ENCODE results near the gene LCK. TPM values are rescaled to one million over a fixed set of nuclear protein-coding genes. Genes with fewer than 3 reads are reported as not detected.

Gene LCK
- total RNA-seq, 4 donors from 2014 or later, result 1.1 to 6.9 (median 2.0) TPM

DNA sequence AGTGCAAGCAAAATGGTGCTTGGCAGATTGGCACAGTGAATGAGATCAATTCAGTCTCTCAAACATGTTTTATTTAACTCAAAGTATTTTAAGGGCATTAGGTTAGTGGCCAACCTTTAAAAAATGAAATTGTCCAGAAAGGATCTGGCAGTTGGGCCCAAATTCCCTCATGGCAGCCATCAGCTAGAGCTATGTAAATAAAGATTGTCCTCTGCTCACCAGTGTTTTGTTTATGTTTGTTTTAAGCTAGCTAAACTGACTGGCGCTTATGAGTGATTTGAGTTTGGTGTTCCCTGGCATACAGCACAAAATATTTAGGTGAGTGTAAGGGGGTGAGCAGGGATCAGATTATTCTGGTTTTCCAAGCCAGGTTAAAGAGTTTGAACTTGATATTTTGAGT is 58.9 kb downstream of the LCK start:
- 76 to 89% methylated on average over 1 of the region's 1 CpG for WGBS, 2 donors
- Histone ChIP-seq H3K36me3 (peaks cover 0 to 14% (median 0%) of the 10 kb centered on the region in 3 donors), H3K27ac (no peak overlapping the region), H3K27me3 (no peaks in the 10 kb centered on the region), H3K4me3 (no peak overlapping the region), H3K9me3 (peaks cover 0 to 10% (median under 1%) of the 10 kb centered on the region in 4 donors), H3K4me1 (peaks cover 0 to 16% (median 3%) of the 10 kb centered on the region in 4 donors)
- TF ChIP-seq, protein P1, sequence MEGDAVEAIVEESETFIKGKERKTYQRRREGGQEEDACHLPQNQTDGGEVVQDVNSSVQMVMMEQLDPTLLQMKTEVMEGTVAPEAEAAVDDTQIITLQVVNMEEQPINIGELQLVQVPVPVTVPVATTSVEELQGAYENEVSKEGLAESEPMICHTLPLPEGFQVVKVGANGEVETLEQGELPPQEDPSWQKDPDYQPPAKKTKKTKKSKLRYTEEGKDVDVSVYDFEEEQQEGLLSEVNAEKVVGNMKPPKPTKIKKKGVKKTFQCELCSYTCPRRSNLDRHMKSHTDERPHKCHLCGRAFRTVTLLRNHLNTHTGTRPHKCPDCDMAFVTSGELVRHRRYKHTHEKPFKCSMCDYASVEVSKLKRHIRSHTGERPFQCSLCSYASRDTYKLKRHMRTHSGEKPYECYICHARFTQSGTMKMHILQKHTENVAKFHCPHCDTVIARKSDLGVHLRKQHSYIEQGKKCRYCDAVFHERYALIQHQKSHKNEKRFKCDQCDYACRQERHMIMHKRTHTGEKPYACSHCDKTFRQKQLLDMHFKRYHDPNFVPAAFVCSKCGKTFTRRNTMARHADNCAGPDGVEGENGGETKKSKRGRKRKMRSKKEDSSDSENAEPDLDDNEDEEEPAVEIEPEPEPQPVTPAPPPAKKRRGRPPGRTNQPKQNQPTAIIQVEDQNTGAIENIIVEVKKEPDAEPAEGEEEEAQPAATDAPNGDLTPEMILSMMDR (IDR thresholded peaks at IDR 0.05), result no peak
- TF ChIP-seq EP300 (IDR thresholded peaks at IDR 0.05), result no peak
- no peak for TF ChIP-seq POLR2A (IDR thresholded peaks at IDR 0.05)
- DNase-seq (ENCODE audit: low spot score in 2 of 2), result no peak

DNA sequence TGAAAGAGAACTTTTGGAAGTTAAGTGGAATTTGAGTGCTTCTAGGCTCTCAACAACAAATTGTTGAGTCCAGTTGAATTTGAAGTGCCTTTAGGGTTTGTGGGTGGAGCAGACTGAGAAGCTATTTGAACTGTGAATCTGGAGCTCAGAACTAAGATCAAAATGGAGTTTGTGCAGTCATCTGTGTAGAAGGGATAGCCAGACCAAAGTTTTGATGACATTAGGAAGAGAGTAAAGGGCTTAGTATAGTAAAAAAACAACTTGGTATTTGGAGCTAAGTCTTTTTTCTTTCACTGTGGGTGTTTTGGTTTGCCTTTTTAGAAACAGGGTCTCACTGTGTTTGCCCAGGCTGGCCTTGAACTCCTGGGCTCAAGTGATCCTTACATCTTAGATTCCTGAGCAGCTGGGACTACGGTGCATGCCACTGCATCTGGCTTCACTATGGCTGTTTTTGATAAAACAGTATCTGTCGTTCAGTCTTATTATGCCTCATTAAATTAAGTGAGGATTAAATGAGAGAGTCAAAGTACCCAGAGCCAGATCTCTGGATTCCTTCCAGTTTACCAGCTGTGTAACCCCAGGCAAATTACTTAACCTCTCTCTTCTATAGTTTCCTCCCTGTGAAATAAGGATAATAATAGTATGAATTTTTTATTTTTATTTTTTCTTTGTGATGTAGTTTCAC is 60.8 kb downstream of the LCK start:
- WGBS, 2 donors, result 33 to 39% methylated on average over 2 of the region's 2 CpGs
- no peaks in the 10 kb centered on the region for H3K27me3 ChIP-seq
- H3K27ac ChIP-seq, result no peak overlapping the region
- no peak for DNase-seq (ENCODE audit: low spot score in 2 of 2)
- TF ChIP-seq, protein P1 (IDR thresholded peaks at IDR 0.05), result no peak
- TF ChIP-seq POLR2A (IDR thresholded peaks at IDR 0.05) (no peak), EP300 (IDR thresholded peaks at IDR 0.05) (no peak)
- peaks cover 0 to 16% (median 3%) of the 10 kb centered on the region in 4 donors for H3K4me1 ChIP-seq
- H3K9me3 ChIP-seq, result no peaks in the 10 kb centered on the region
- H3K4me3 ChIP-seq, result no peak overlapping the region
- H3K36me3 ChIP-seq, result peaks cover 0 to 3% (median 0%) of the 10 kb centered on the region in 3 donors

DNA sequence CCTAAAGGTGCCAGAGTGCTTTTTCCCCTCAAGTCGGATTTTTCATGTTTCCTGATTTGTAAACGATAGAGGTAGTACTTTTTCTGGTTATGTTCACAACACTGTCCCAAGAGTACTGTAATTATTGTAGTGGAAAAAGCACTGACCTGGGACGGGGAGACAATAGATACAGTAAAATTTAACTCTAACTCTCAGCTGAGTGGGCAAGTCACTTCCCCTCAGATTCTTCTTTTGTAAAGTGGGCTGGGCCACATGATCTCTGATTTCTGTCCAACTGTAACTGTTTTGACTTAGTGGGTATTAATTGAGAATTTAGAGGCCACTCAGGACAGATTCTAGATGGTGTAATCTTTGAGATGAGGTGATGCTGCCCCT is 65.8 kb downstream of the LCK start:
- Histone ChIP-seq H3K4me3 (no peak overlapping the region), H3K36me3 (peaks cover 0 to 37% (median 0%) of the 10 kb centered on the region in 3 donors), H3K9me3 (no peaks in the 10 kb centered on the region), H3K4me1 (peaks cover 0 to 5% (median 3%) of the 10 kb centered on the region in 4 donors), H3K27me3 (no peaks in the 10 kb centered on the region), H3K27ac (no peak overlapping the region)
- DNase-seq (ENCODE audit: low spot score in 2 of 2), result no peak
- no peak for TF ChIP-seq POLR2A (IDR thresholded peaks at IDR 0.05)
- no peak for TF ChIP-seq EP300 (IDR thresholded peaks at IDR 0.05)
- TF ChIP-seq, protein P1 (IDR thresholded peaks at IDR 0.05), result no peak
- 70 to 72% methylated on average over 3 of the region's 3 CpGs for WGBS, 2 donors

DNA sequence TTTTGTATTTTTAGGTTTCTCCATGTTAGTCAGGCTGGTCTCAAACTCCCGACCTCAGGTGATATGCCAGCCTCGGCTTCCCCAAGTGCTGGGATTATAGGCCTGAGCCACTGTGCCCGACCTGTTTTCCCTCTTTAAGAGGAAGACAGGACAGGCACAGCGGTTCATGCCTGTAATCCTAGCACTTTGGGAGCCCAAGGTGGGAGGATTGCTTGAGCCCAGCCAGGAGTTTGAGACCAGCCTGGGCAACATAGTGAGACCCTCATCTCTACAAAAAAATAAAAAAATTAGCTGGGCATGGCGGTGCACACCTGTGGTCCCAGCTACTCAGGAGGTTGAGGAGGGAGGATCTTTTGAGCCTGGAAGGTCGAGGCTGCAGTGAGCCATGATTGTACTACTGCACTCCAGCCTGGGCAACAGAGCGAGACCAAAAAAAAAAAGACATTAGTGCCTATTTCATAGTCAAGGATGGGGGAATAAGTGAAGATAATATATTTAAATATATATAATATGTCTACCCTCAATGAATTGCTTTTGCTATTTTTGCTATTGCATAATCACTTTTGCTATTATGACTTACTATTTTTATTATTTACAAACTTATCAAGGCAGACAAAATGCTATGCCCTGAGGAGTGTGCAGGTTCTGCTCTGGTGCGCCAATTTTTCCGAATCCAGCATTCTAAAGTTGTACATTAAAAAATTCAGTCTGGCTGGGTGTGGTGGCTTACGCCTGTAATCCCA is 67.2 kb downstream of the LCK start:
- peaks cover 0 to 9% (median 2%) of the 10 kb centered on the region in 4 donors for H3K4me1 ChIP-seq
- no peak for TF ChIP-seq POLR2A (IDR thresholded peaks at IDR 0.05)
- TF ChIP-seq, protein P1 (IDR thresholded peaks at IDR 0.05), result no peak
- TF ChIP-seq EP300 (IDR thresholded peaks at IDR 0.05), result no peak
- 93 to 95% methylated on average over 10 of the region's 10 CpGs for WGBS, 2 donors
- H3K27ac ChIP-seq, result no peak overlapping the region
- H3K9me3 ChIP-seq, result no peaks in the 10 kb centered on the region
- peaks cover 0 to 48% (median 0%) of the 10 kb centered on the region in 3 donors for H3K36me3 ChIP-seq
- no peak overlapping the region for H3K4me3 ChIP-seq
- no peak for DNase-seq (ENCODE audit: low spot score in 2 of 2)
- H3K27me3 ChIP-seq, result no peaks in the 10 kb centered on the region

DNA sequence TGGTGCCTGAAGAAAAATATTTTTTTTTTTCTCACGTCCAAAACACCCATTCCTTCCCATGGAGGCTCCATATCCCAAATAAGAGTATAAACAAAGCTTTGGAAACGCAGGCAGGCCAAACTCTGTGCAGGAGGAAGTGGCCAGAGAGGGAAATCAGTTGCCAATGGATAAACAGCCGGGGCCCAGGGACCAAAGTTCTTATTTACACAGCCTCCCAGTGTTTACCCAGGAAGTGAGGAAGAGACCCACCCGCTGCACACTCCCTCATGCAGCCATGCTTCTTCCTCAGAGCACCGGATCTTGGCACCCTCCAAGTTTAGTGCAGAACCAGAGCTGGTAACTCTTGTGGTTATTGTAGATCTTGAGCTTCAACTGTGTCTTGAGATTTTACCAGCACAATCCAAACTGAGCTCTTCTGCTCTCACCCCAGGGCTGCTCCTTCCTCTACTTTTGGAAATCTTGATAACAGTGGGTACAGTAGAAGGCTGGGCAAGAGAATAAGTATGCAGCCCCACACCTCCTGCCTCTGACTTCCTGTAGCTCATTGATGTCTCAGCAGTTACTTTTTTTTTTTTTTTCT is 70.7 kb downstream of the LCK start:
- DNase-seq (ENCODE audit: low spot score in 2 of 2), result no peak
- TF ChIP-seq, protein P1 (IDR thresholded peaks at IDR 0.05), result no peak
- no peak for TF ChIP-seq POLR2A (IDR thresholded peaks at IDR 0.05)
- TF ChIP-seq EP300 (IDR thresholded peaks at IDR 0.05), result no peak
- H3K9me3 ChIP-seq, result no peaks in the 10 kb centered on the region
- 43 to 49% methylated on average over 5 of the region's 5 CpGs for WGBS, 2 donors
- no peaks in the 10 kb centered on the region for H3K27me3 ChIP-seq
- no peak overlapping the region for H3K4me3 ChIP-seq
- no peak overlapping the region for H3K27ac ChIP-seq
- peaks cover 0 to 74% (median 0%) of the 10 kb centered on the region in 3 donors for H3K36me3 ChIP-seq
- H3K4me1 ChIP-seq, result peaks cover 0 to 9% (median 2%) of the 10 kb centered on the region in 4 donors
